Measurements from ENCODE around the gene ALG10B. TPM values are rescaled to one million over a fixed set of nuclear protein-coding genes. Genes with fewer than 3 reads are reported as not detected.

Gene ALG10B
- total RNA-seq, 1 donor from 2014 or later = 4.8 TPM

- Histone ChIP-seq H3K36me3 (no peaks in the 10 kb centered on the region), H3K4me1 (no peaks in the 10 kb centered on the region), H3K27me3 (ENCODE audit: low read depth) (no peaks in the 10 kb centered on the region), H3K27ac (replicated peaks) (no peak overlapping the region), H3K9me3 (replicated peaks) (no peaks in the 10 kb centered on the region), H3K4me3 (no peak overlapping the region)
- intact Hi-C loops (cut with micrococcal nuclease) = no loop called here
- DNase-seq = no peak
- TF ChIP-seq, protein P1, sequence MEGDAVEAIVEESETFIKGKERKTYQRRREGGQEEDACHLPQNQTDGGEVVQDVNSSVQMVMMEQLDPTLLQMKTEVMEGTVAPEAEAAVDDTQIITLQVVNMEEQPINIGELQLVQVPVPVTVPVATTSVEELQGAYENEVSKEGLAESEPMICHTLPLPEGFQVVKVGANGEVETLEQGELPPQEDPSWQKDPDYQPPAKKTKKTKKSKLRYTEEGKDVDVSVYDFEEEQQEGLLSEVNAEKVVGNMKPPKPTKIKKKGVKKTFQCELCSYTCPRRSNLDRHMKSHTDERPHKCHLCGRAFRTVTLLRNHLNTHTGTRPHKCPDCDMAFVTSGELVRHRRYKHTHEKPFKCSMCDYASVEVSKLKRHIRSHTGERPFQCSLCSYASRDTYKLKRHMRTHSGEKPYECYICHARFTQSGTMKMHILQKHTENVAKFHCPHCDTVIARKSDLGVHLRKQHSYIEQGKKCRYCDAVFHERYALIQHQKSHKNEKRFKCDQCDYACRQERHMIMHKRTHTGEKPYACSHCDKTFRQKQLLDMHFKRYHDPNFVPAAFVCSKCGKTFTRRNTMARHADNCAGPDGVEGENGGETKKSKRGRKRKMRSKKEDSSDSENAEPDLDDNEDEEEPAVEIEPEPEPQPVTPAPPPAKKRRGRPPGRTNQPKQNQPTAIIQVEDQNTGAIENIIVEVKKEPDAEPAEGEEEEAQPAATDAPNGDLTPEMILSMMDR (IDR thresholded peaks at IDR 0.05; ENCODE audit: borderline replicate concordance) = no peak
These were observed 50.9 kb downstream of the ALG10B start for GRCh38 chr12:38367506-38367905.

- TF ChIP-seq, protein P1 (IDR thresholded peaks at IDR 0.05; ENCODE audit: borderline replicate concordance) = no peak
- Histone ChIP-seq H3K27me3 (ENCODE audit: low read depth) (no peaks in the 10 kb centered on the region), H3K9me3 (replicated peaks) (peaks cover 8% of the 10 kb centered on the region), H3K4me3 (no peak overlapping the region), H3K36me3 (no peaks in the 10 kb centered on the region), H3K27ac (replicated peaks) (no peak overlapping the region), H3K4me1 (no peaks in the 10 kb centered on the region)
- intact Hi-C loops (cut with micrococcal nuclease) = no loop called here
- DNase-seq = no peak
These were observed 53.7 kb downstream of the ALG10B start for GRCh38 chr12:38370311-38370710.

- Histone ChIP-seq H3K4me3 (no peak overlapping the region), H3K4me1 (no peaks in the 10 kb centered on the region), H3K27ac (replicated peaks) (no peak overlapping the region), H3K36me3 (no peaks in the 10 kb centered on the region), H3K9me3 (replicated peaks) (peaks cover 27% of the 10 kb centered on the region), H3K27me3 (ENCODE audit: low read depth) (no peaks in the 10 kb centered on the region)
- intact Hi-C loops (cut with micrococcal nuclease) = no loop called here
- TF ChIP-seq, protein P1 (IDR thresholded peaks at IDR 0.05; ENCODE audit: borderline replicate concordance) = no peak
- DNase-seq = no peak
These were observed 57.2 kb downstream of the ALG10B start for GRCh38 chr12:38373784-38374183.

DNA sequence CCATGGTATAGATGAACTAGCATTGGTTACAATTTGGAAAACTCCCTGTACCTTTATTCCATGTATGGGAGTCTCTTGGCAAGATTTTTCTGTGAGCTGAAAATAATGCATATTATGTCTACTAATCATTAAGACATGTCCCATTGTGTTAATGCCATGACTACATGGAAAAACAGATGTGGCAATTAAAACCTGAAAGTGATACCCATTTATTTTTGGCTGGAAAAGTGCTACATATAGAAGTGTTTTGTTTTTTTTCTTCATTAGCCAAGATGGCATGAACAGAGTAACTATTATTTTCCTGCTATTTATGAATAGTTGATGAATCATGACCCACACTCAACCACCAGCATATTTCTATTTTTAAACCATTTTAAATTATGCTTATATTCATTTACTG lies 58.2 kb downstream of the ALG10B start:
- TF ChIP-seq, protein P1 (IDR thresholded peaks at IDR 0.05; ENCODE audit: borderline replicate concordance) = no peak
- H3K27ac ChIP-seq (replicated peaks) = no peak overlapping the region
- intact Hi-C loops (cut with micrococcal nuclease) = no loop called here

More for the DNA sequence above, 58.2 kb downstream of the ALG10B start:
- Histone ChIP-seq H3K4me3 (no peak overlapping the region), H3K9me3 (replicated peaks) (peaks cover 37% of the 10 kb centered on the region), H3K36me3 (no peaks in the 10 kb centered on the region), H3K4me1 (no peaks in the 10 kb centered on the region), H3K27me3 (ENCODE audit: low read depth) (no peaks in the 10 kb centered on the region)
- DNase-seq = no peak

Measured in left ventricle myocardium inferior (tissue), 1 donor.